Measurements from ENCODE around the gene ANKRD49.

The ANKRD49 gene

GRCh38 chr11:94544646-94545263 lies 51.0 kb downstream of the ANKRD49 start:
- Histone ChIP-seq H3K4me1 (no peaks in the 10 kb centered on the region), H3K9me3 (no peaks in the 10 kb centered on the region), H3K27me3 (no peaks in the 10 kb centered on the region), H3K36me3 (no peaks in the 10 kb centered on the region), H3K4me3 (ENCODE audit: low read depth, low read length) (peak overlapping the region; percentile 73)
- no peak for TF ChIP-seq CTCF (IDR thresholded peaks at IDR 0.05; ENCODE audit: low read depth, low read length)
- DNase-seq, result no peak

GRCh38 chr11:94545264-94546161 lies 51.7 kb downstream of the ANKRD49 start:
- Histone ChIP-seq H3K4me3 (ENCODE audit: low read depth, low read length) (no peak overlapping the region), H3K27me3 (no peaks in the 10 kb centered on the region), H3K9me3 (no peaks in the 10 kb centered on the region), H3K4me1 (no peaks in the 10 kb centered on the region), H3K36me3 (no peaks in the 10 kb centered on the region)
- DNase-seq, result no peak
- no peak for TF ChIP-seq CTCF (IDR thresholded peaks at IDR 0.05; ENCODE audit: low read depth, low read length)

- Histone ChIP-seq H3K9me3 (no peaks in the 10 kb centered on the region), H3K27me3 (no peaks in the 10 kb centered on the region), H3K4me1 (no peaks in the 10 kb centered on the region), H3K36me3 (no peaks in the 10 kb centered on the region), H3K4me3 (ENCODE audit: low read depth, low read length) (no peak overlapping the region)
- DNase-seq, result no peak
- no peak for TF ChIP-seq CTCF (IDR thresholded peaks at IDR 0.05; ENCODE audit: low read depth, low read length)
Measured at GRCh38 chr11:94546162-94546470, 52.3 kb downstream of the ANKRD49 start.

GRCh38 chr11:94546886-94547285 lies 53.1 kb downstream of the ANKRD49 start:
- no peaks in the 10 kb centered on the region for H3K27me3 ChIP-seq
- no peaks in the 10 kb centered on the region for H3K4me1 ChIP-seq
- DNase-seq, result no peak
- no peak overlapping the region for H3K4me3 ChIP-seq (ENCODE audit: low read depth, low read length)
- TF ChIP-seq CTCF (IDR thresholded peaks at IDR 0.05; ENCODE audit: low read depth, low read length), result no peak
- H3K36me3 ChIP-seq, result no peaks in the 10 kb centered on the region
- H3K9me3 ChIP-seq, result no peaks in the 10 kb centered on the region

GRCh38 chr11:94549146-94549545 lies 55.4 kb downstream of the ANKRD49 start:
- Histone ChIP-seq H3K4me3 (ENCODE audit: low read depth, low read length) (no peak overlapping the region), H3K36me3 (no peaks in the 10 kb centered on the region)
- TF ChIP-seq CTCF (IDR thresholded peaks at IDR 0.05; ENCODE audit: low read depth, low read length), result no peak

More at GRCh38 chr11:94549146-94549545, 55.4 kb downstream of the ANKRD49 start:
- H3K9me3 ChIP-seq, result no peaks in the 10 kb centered on the region
- H3K27me3 ChIP-seq, result no peaks in the 10 kb centered on the region
- H3K4me1 ChIP-seq, result no peaks in the 10 kb centered on the region
- no peak for DNase-seq

All from BE2C (cell line).